Measurements from ENCODE around the gene GBF1.
"Not testable (repeated sequence)": the region's sequence is repeated elsewhere in the genome, so short reads cannot be mapped to it uniquely, and the experiment has no call there.

Gene GBF1

DNA sequence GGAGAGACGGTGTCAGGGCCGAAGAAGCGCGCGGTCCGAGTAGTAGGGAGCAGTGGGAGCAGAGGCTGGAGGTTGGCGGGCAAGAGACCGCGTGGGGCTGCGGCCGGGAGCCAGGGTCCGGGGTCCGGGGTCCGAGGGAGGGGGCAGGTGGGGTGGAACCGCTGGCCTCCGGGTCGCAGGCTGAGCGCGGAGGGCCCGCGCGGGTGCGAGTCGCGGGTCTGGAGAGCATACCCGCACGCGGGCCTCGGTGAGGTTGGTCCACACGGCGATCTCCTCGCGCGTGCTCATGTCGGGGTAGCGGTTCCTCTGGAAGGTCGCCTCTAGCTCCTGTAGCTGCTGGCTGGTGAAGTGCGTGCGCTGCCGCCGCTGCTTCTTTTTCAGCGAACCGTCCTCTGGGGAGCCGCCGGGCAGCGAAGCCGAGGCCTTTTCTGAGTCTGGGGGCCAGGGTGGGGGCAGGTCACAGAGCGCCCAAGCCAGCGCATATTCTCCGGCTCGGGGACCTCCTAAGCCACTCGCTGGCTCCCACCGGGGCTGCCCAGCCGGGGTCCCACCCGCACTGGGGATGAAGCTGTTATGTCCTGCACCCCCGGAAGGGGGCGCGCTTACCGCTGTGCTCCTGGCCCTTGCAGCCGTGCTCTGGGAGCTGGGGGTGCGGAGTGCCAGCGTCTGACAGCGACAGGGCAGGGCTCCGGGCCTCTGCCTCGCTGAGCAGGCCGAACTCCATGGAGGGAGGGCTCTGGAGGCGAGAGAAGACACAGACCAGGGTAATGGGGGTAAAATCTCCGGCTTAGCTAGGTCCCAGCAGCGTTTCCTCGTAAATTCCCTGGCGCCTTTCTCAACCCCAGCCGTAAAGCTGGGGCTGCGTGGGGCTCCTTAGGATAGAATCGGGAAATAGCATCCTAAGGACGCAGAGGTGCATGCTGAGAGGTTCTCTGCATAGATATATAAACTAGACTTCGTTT is 13.7 kb upstream of the GBF1 start:
- peak; percentile 84 to 86 for DNase-seq

GRCh38 chr10:102233997-102234396 is 11.3 kb upstream of the GBF1 start:
- DNase-seq = no peak

GRCh38 chr10:102234888-102235597 is 10.3 kb upstream of the GBF1 start:
- DNase-seq = no peak

DNA sequence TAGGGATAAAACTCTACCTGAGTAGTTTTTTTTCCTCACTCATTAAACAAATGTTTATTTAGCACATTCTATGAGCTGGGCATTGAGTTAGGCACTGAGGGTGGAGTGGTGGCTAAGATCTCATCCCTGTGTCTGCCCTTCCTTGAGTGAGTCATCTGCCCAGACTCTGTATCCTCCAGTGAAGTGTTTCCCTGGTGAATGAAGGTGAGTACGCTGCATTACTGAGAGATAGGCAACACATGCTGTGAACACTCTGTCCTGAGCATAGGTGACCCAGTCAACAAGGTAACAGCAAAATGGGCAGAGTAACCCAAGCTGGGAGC is 9.8 kb upstream of the GBF1 start:
- DNase-seq = no peak

GRCh38 chr10:102236006-102236405 is 9.3 kb upstream of the GBF1 start:
- no peak for DNase-seq

GRCh38 chr10:102237711-102238252 is 7.5 kb upstream of the GBF1 start:
- DNase-seq = no peak

GRCh38 chr10:102240467-102241031 is 4.8 kb upstream of the GBF1 start:
- no peak for DNase-seq

DNA sequence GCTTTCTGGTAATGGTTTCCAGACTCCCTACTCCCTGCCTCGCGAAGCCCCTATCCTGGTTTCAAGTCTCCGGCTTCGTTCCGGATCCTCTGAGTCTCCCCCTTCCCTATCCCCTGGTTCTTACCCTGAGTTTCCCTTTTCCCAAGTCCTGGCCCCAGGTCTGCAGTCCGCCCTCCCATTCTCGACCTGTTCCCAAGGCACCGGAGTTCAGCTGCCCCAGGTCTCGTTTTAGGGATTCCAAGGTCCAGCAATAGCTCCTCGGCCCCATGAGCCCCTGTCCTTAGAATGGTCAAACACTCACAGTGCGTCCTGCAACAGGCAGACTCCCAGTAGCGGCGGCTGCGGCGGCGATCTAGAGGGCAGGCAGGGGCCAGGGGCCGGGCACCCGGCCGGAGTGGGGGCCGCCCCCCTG is 4.3 kb upstream of the GBF1 start:
- no peak for DNase-seq

DNA sequence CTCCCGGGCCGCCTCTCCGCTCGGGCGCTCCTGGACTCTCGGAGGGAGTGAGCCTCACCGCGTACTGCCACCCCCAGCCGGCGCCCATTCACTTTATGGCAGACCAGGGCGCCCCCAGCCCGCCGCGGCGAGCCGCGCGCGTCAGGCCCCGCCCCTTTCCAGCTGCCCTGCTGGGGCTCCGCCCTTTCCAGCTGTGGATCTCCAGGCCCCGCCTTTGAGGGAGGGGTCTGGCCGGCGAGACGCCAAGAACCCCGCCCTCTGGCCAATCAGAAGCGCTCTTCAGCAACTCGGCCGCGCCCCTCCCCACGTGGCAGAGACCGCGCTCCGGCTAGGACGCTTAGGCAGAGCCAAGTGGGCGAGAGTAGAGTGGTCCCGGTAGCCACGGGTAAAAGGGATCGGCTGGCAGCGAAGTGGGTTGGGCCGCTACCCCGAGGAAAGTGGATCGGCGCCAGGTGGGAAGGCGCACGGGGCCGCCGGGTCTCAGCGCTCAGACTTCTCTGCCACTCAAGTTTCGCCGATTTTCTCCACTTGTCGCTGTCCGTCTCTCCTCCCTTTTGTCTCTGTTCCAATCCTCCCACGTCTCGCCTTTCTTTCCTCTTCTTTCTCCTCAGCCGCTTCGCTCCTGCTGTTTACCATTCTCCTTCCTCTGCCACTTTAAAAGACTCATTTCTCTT is 3.8 kb upstream of the GBF1 start, which contains the start of gene PITX3:
Gene PITX3 (minus strand): TSS at position 69 of the 674 bp plus-strand sequence. CDS start 9,432 bp downstream, outside the sequence.
- peak; percentile 92 to 94 for DNase-seq

- no peak for DNase-seq
These were observed 3.2 kb upstream of the GBF1 start for GRCh38 chr10:102242118-102242485.

- DNase-seq = no peak
These were observed 2.0 kb upstream of the GBF1 start for GRCh38 chr10:102243309-102243708.

DNA sequence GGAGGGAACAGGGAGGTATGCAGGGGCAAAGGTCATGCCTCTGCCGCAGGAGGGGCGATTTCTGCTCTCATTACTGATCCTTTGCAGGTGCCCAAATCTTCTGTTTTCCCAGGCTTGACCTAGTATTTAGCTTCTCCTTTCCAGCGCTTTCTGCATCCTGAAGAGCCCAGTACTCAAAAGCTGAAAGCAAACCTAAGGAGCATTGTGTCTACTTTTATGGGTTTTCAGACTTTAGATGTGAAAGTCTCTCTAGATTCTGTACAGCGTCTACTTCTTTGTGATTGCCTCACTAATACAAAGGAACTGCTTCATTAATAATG is 560 bp downstream of the GBF1 start:
- no peak for DNase-seq

GRCh38 chr10:102246261-102246660 is 929 bp downstream of the GBF1 start:
- no peak for DNase-seq

GRCh38 chr10:102247734-102248133 is 2.4 kb downstream of the GBF1 start:
- no peak for DNase-seq

DNA sequence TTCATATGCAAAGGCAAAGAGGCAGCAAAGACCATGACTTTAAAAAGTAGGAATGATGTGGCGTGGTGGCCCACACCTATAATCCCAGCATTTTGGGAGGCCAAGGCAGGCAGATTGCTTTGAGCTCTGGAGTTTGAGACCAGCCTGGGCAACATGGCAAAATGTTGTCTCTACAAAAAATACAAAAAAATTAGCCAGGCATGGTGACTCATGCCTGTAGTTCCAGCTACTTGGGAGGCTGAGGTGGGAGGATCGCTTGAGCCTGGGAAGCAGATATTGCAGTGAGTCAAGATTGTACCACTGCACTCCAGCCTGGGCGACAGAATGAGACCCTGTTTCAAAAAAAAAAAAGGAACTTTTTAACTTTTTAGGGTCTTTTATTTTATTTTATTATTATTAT is 7.2 kb downstream of the GBF1 start:
- not testable (repeated sequence) for DNase-seq

DNA sequence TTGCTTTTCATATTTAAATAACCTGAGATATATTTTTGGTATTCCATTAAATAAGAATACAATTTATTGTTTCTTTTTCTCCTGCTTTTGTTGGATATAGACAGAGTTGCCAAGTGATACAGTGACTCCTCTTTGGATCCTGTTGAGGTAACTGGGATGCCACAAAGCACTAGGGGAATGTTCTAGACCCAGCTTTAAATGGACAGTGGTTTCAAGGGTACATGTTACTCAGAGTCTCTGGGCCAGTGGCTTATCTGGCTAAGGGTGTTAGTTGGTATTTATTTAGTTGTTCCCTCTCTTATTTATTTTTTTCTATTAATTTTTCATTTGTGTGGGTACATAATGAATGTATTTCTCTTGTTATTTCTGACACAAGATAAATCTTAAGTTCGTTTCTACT is 9.1 kb downstream of the GBF1 start:
- DNase-seq = no peak

- DNase-seq = no peak
These were observed 10.1 kb downstream of the GBF1 start for GRCh38 chr10:102255404-102255803.

- DNase-seq = no peak
These were observed 15.9 kb downstream of the GBF1 start for GRCh38 chr10:102261196-102261595.

DNA sequence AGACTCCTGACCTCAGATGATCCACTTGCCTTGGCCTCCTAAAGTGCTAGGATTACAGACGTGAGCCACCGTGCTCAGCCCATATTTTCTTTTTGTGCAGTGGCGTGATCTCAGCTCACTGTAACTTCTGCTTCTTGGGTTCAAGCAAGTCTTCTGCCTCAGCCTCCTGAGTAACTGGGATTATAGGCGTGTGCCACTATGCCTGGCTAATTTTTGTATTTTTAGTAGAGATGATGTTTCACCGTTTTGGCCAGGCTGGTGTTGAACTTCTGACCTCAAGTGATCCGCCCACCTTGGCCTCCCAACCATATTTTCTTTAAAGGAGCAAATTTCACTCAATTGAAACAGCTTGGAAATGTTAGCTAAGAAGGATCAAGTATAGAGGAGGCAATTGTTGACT is 16.5 kb downstream of the GBF1 start:
- no peak for DNase-seq

GRCh38 chr10:102262744-102263370 is 17.5 kb downstream of the GBF1 start:
- DNase-seq = no peak

- no peak for DNase-seq
These were observed 19.0 kb downstream of the GBF1 start for GRCh38 chr10:102264371-102264770.

DNA sequence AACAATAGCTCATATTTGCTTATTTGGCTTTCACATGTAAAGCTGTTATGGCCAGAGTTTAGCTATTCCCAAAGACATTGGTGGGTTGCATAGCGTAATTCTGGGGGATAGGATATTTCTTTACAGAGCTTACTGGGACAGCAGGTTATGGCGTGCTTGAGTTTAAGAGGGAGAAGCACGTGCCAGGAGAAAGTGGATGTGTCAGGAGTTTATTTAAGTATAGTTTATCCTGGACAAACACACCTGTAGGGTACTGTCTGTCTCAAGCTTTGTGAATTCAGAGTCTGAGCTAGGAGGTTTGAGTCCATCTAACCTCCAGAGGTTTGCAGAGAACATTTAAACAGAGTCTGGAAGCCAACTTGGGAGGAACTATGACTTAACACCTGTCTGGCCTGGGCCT is 21.3 kb downstream of the GBF1 start:
- DNase-seq = no peak

- DNase-seq = no peak
These were observed 22.4 kb downstream of the GBF1 start for GRCh38 chr10:102267748-102268147.

Measured in activated CD4-positive, alpha-beta T cell treated with anti-CD3 and anti-CD28 coated beads, Interleukin-2, amount 50 U/mL, for 48 hours (primary cell).